MM.1S (cell line): ENCODE results near the gene KIAA1549.
"Not testable (repeated sequence)": the region's sequence is repeated elsewhere in the genome, so short reads cannot be mapped to it uniquely, and the experiment has no call there.

Experiments
- EZH2 ChIP-seq: fragments of 300-600 bp; sonication (generic); optimal IDR thresholded peaks from 2 replicates; pipeline ENCODE3; 2017; ENCODE audit warnings: low read depth, mild to moderate bottlenecking, antibody characterized with exemption, low read length, mixed read lengths
- EZH2phosphoT487 ChIP-seq: fragments of 300-600 bp; sonication (generic); IDR thresholded peaks from 2 replicates; pipeline ENCODE4 v1.6.1; 2018; ENCODE audit warnings: antibody characterized with exemption, low read length
- TF ChIP-seq, protein P1 (sequence below): fragments of 300-600 bp; sonication (generic); IDR thresholded peaks from 2 replicates; pipeline ENCODE4 v1.5.1; 2016; ENCODE audit warnings: antibody characterized with exemption, low read length, mixed read lengths

DNA sequence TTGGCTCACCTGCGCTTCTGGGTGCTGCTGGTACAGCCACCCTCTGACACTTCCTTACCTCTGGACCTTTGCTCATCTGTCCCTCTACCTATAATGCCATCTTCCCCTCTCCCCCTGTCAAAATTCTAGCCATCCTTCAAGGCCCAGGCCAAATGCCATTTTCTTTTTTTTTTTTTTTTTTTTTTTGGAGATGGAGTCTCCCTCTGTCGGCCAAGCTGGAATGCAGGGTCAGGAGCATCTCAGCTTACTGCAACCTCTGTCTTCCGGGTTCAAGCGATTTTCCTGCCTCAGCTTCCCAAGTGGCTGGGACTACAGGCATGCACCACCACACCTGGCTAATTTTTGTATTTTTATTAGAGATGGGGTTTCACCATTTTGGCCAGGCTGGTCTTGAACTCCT lies 184.1 kb downstream of the KIAA1549 start:
- TF ChIP-seq, protein P1, sequence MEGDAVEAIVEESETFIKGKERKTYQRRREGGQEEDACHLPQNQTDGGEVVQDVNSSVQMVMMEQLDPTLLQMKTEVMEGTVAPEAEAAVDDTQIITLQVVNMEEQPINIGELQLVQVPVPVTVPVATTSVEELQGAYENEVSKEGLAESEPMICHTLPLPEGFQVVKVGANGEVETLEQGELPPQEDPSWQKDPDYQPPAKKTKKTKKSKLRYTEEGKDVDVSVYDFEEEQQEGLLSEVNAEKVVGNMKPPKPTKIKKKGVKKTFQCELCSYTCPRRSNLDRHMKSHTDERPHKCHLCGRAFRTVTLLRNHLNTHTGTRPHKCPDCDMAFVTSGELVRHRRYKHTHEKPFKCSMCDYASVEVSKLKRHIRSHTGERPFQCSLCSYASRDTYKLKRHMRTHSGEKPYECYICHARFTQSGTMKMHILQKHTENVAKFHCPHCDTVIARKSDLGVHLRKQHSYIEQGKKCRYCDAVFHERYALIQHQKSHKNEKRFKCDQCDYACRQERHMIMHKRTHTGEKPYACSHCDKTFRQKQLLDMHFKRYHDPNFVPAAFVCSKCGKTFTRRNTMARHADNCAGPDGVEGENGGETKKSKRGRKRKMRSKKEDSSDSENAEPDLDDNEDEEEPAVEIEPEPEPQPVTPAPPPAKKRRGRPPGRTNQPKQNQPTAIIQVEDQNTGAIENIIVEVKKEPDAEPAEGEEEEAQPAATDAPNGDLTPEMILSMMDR: not testable (repeated sequence)
- not testable (repeated sequence) for TF ChIP-seq EZH2, EZH2phosphoT487
